ENCODE data around the gene POFUT1. TPM values are rescaled to one million over a fixed set of nuclear protein-coding genes. Genes with fewer than 3 reads are reported as not detected.

POFUT1 gene
- total RNA-seq, 1 experiment from 2014 or later: 41.9 TPM

- no peak overlapping the region for H2AFZ ChIP-seq (ENCODE audit: low read length)
- no peaks in the 10 kb centered on the region for H3K4me1 ChIP-seq (ENCODE audit: insufficient read depth, low read length)
- no peak overlapping the region for H3K4me2 ChIP-seq (ENCODE audit: low read length)
- no peak for DNase-seq
- no peaks in the 10 kb centered on the region for H3K27me3 ChIP-seq (ENCODE audit: low read length)
- no TSS peak for BruUV-seq (replicated peaks)
- H3F3A ChIP-seq (ENCODE audit: low read length, unreplicated experiment): no peaks in the 10 kb centered on the region
- H4K20me1 ChIP-seq (ENCODE audit: low read length): no peaks in the 10 kb centered on the region
- TF ChIP-seq EZH2 (IDR thresholded peaks at IDR 0.05; ENCODE audit: low read length, unreplicated experiment) (no peak), EZH2phosphoT487 (IDR thresholded peaks at IDR 0.05; ENCODE audit: borderline replicate concordance, low read length) (no peak), CTCF (conservative IDR thresholded peaks at IDR 0.05; ENCODE audit: low read depth, low read length) (no peak)
- H3K9me3 ChIP-seq (ENCODE audit: low read length): no peaks in the 10 kb centered on the region
- no peaks in the 10 kb centered on the region for H3K79me2 ChIP-seq (ENCODE audit: low read length)
- intact Hi-C loops (cut with micrococcal nuclease): no loop called here
- peaks cover 51% of the 10 kb centered on the region for H3K36me3 ChIP-seq (ENCODE audit: low read depth, low read length)
- no peak overlapping the region for H3K9ac ChIP-seq (ENCODE audit: low read length)
- CTCF ChIA-PET: no interaction called here
- H3K27ac ChIP-seq (ENCODE audit: low read length): no peak overlapping the region
- POLR2A ChIA-PET (ENCODE audit: unreplicated experiment): no interaction called here
- ATAC-seq: no peak
- no peak overlapping the region for H3K4me3 ChIP-seq (ENCODE audit: low read length)
- no peaks in the 10 kb centered on the region for H3K9me2 ChIP-seq (replicated peaks; ENCODE audit: low read length)
These were observed 25.6 kb downstream of the POFUT1 start for GRCh38 chr20:32233286-32233685.

GRCh38 chr20:32234135-32234808 is 26.6 kb downstream of the POFUT1 start:
- ChIA-PET POLR2A (ENCODE audit: unreplicated experiment) (no interaction called here), CTCF (no interaction called here)
- no peak for DNase-seq

More at GRCh38 chr20:32234135-32234808, 26.6 kb downstream of the POFUT1 start:
- BruUV-seq (replicated peaks): no TSS peak
- Histone ChIP-seq H4K20me1 (ENCODE audit: low read length) (no peaks in the 10 kb centered on the region), H3K27ac (ENCODE audit: low read length) (no peak overlapping the region), H3K27me3 (ENCODE audit: low read length) (no peaks in the 10 kb centered on the region), H3K9ac (ENCODE audit: low read length) (no peak overlapping the region), H3K4me2 (ENCODE audit: low read length) (no peak overlapping the region), H3K4me1 (ENCODE audit: insufficient read depth, low read length) (no peaks in the 10 kb centered on the region), H3F3A (ENCODE audit: low read length, unreplicated experiment) (no peaks in the 10 kb centered on the region), H3K36me3 (ENCODE audit: low read depth, low read length) (peaks cover 42% of the 10 kb centered on the region), H2AFZ (ENCODE audit: low read length) (no peak overlapping the region), H3K9me2 (replicated peaks; ENCODE audit: low read length) (no peaks in the 10 kb centered on the region), H3K9me3 (ENCODE audit: low read length) (no peaks in the 10 kb centered on the region), H3K4me3 (ENCODE audit: low read length) (no peak overlapping the region), H3K79me2 (ENCODE audit: low read length) (no peaks in the 10 kb centered on the region)
- intact Hi-C loops (cut with micrococcal nuclease): no loop called here
- TF ChIP-seq EZH2phosphoT487 (IDR thresholded peaks at IDR 0.05; ENCODE audit: borderline replicate concordance, low read length) (no peak), EZH2 (IDR thresholded peaks at IDR 0.05; ENCODE audit: low read length, unreplicated experiment) (no peak), CTCF (conservative IDR thresholded peaks at IDR 0.05; ENCODE audit: low read depth, low read length) (no peak)
- no peak for ATAC-seq
